GOT3 (cell line): Measurements from ENCODE around the gene ARPC1B.
"Not testable (repeated sequence)": the region's sequence is repeated elsewhere in the genome, so short reads cannot be mapped to it uniquely, and the experiment has no call there.

Experiments used
- DNase-seq: peaks from one replicate; lab custom pipeline; 2025; ENCODE audit warnings: mixed read lengths; lab: John Stamatoyannopoulos, UW

Gene ARPC1B

DNA sequence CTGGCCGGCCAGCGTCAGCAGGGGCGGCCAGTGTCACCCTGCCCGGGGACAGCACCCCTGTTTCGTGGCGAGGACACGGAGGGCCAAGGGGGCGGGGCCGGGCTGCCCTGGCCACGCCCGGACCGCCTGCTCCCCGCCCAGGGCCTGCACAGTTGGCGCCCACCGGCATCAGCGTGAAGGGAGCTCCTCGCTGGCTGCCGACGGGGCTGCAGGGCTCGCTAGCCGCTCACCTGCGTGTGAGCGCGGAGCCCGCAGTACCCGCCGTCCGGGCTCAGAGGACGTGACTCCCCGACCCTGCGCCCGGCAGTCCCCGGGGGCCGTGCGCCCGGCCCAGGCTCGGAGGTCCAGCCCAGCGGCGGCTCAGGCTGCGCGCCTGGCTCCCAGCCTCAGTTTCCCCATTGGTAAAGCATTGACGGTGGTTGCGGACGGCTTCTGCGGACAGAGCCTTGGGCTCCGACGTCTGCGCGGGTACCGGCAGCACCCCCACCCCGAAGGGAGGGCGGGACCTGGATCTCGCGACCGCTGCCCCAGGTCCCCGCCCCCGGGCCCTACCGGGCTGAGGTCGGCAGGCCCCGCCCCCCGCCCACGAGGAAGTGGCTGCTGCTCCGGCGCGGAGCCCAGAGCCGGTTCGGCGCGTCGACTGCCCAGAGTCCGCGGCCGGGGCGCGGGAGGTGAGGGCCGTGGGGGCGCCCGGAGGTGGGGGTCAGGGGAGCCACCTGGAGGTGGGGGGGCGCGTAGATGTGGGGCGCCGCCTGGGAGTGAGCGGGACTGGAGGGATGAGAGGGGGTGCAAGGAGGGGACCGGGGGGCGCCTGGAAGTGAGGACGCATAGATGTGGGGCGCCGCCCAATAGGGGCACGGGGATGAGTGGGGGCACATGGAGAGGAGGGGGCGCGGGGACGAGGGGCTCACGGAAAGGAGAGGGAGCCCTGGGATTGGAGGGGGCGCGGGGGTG, at the start of gene ARPC1B:
Gene ARPC1B, plus strand, starts transcription at position 620 of the 954 bp plus-strand sequence. CDS start 10,985 bp downstream, outside the sequence.
- DNase-seq, result peak; percentile 49

DNA sequence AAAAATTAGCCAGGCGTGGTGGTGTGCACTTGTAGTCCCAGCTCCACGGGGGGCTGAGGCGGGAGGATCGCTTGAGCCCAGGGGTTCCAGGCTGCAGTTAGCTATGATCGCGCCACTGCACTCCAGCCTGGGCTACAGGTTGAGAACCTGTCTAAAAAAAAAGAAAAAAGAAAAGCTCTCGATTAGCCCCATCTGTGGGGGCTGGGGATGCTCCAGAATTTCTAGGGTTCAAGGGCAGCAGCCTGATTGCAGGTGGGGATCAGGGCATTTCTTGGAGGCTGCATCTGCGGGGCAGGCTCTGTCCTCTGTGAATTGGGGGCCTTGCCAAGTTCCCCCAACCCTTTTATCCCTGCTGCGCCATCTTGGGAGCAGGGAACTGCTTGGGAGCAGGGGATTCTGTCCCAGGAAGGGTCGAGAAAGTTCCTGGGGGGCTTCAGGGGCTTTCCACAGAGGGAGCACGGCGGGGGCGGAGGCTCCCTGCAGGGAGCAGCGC, 49.5 kb upstream of the ARPC1B start:
- no peak for DNase-seq

DNA sequence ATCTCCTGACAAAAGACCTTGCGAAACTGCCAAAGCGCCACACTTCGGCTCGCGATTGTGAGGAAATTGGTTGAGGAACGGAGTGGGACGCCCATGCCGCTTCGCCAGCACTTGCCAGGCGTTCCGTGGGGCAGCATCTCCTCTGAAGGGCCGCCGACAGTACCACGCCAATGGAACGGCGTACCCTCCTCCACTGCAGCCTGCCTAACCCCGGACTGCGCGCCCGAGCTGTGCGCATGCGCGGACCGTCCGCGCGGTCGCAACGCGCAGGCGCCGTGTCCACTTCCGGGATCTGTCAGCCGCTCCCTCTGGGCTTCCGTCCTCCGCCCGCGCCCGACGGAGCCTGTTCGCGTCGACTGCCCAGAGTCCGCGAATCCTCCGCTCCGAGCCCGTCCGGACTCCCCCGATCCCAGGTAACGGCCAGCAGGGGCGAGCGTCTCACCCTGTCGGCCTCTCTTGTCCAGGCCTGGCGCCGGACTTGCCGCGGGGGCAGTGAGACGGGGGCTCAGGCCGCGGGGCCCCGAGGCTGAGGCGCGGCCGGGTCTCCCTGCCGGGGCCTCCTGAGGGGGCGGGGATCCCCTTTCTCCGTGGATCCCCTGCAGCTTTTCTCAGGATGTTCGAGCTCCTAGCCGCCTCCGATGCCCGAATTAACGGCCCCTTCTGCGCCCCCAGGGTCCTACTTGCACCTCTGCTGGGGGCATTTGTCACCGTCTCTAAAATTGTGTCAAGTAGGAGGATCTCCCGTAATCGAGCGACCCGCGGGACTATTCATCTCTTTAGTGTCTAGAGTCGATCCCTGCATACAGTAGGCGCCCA, 48.7 kb upstream of the ARPC1B start, which contains the start of gene ARPC1A:
Gene ARPC1A, plus strand, starts transcription at position 307 of the 816 bp plus-strand sequence. CDS start 7,456 bp downstream, outside the sequence.
- peak; percentile 71 for DNase-seq

DNA sequence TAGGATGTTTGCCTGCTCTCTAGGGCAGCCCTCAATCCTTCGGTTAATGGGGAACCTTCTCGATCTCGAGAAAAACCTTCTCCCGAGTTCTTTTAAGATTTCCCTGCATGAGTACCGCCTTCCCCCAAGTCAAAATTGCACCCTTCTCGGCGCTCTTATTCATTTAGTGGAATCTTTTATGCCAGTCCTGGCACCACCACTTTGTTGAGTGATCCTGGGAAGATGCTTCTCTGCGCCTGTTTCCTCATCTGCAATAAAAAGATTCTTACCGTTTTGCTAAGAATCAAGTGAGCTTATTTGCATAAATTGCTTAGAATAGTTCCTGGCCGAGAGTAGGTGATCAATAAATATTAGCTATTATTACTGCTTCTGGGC, 48.1 kb upstream of the ARPC1B start:
- DNase-seq, result no peak

DNA sequence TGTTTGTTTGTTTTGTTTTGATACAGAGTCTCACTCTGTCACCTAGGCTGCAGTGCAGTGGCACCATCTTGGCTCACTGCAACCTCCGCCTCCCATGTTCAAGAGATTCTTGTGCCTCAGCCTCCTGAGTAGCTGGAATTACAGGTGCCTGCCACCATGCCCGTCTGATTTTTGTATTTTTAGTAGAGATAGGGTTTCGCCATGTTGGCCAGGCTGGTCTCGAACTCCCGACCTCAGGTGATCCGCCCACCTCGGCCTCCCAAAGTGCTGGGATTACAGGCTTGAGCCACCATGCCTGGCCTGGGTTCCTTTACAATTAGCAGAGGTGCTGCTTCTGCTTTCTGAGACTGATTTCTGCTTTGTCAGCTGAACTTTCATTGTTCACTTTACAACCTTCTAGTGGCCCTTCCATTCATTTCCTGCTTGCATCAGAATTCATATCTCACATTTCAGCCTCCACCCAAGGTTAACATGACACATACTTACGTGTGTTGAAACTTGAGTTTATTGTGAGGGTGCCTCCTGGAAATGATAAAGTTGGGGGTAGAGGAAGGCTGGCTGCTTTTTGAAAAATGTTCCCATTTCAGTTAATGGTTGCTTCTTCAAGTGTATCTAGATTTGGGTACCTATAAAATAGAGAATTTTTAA, 44.1 kb upstream of the ARPC1B start:
- DNase-seq, result not testable (repeated sequence)

DNA sequence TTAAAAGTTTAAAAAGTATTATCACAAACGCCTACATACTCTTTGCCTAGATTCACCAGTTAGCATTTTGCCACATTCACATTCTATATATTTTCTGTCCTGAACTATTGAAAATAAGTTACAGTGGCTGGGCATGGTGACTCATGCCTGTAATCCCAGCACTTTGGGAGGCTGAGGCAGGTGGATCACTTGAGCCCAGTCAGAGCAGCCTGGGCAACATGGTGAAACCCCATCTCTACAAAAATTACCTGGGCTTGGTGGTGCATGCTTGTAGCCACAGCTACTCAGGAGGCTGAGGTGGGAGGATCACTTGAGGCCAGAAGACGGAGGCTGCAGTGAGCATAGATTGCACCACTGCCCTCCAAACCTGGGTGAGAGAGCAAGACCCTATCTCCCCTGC, 43.5 kb upstream of the ARPC1B start:
- DNase-seq, result no peak

DNA sequence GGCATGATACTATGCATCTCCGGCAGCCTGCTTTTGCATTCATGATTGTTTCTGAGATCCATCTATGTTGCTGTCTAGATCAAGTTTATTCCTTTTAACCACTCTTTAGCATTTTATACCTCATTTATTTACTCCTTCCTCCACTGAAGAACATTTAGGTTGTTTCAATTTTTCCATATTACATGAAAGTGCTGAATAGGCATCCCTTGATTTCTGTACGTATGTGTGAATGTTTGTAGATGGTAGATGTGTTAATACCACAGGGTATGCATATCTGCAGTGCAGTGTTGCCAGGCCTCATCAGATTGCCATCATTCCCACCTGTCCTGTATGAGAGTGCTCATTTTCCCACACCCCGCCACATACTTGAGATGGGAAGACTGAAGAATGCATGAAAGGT, 34.9 kb upstream of the ARPC1B start:
- DNase-seq, result no peak

DNA sequence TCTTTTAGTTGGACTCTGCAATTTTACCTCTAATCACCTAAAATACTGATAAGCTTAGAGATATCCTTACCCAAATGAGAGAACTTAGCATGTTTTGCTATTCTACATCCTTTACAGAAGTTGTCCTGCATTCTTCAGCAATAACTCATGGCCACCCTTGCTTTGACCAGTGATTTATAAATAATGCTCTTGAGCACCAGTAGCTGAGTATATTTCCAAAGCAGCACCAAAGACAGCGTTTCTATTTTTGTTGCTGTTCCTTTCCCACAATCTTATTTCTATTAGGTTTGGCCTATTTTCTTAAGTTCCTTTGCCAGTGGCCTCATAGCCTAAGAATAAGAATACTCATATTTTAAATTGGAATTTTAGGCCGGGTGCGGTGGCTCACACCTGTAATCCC, 33.9 kb upstream of the ARPC1B start:
- no peak for DNase-seq

DNA sequence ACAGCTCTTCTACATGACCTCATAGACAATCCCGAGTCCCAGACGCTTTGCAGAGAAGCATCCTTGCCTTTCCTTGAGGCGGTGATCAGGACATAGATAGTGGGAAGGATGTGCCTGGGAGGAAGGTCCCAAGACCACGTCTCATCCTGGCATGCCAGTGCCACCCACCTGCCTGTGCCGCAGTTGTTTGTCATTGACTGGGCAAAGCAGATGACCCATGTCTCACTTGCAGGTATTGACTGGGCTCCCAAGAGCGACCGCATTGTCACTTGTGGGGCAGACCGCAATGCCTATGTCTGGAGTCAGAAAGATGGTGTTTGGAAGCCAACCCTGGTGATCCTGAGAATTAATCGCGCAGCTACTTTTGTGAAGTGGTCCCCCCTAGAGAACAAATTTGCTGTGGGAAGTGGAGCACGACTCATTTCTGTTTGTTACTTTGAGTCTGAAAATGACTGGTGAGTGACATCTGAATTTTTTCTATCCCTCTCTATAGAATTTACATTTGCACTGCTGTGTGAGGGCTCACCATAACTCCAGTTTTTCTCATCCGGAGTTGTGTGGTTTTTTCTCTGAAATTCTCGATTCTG, 30.4 kb upstream of the ARPC1B start:
- no peak for DNase-seq

DNA sequence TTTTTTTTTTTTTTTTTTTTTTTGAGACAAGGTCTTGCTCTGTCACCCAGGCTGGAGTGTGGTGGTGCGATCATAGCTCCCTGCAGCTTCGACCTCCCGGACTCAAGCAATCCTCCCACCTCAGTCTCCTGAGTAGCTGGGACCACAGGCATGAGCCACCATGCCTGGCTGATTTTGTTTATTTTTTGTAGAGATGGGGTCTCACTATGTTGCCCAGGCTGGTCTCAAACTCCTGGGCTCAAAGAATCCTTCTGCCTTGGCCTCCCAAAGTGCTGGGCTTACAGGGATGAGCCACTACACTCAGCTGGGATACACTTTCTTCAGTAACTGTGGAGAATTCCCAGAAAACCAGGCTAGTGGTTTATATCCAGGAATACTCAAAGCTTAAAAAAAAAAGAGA, 23.9 kb upstream of the ARPC1B start:
- DNase-seq, result not testable (repeated sequence)

DNA sequence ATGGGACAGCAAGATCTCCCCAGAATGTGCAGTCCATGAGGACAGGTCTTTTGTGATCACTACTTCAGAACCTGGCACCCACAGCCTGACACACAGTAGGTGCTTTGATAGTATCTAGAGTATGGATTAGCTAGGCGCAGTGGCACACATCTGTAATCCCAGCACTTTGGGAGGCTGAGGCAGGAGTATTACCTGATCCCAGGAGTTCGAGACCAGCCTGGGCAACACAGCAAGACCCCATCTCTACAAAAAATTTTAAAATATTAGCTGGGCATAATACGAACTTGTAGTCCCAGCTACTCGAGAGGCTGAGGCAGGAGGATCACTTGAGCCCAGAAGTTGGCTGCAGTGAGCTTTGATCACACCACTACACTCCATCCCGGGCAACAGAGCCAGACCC, 22.3 kb upstream of the ARPC1B start:
- DNase-seq, result no peak

DNA sequence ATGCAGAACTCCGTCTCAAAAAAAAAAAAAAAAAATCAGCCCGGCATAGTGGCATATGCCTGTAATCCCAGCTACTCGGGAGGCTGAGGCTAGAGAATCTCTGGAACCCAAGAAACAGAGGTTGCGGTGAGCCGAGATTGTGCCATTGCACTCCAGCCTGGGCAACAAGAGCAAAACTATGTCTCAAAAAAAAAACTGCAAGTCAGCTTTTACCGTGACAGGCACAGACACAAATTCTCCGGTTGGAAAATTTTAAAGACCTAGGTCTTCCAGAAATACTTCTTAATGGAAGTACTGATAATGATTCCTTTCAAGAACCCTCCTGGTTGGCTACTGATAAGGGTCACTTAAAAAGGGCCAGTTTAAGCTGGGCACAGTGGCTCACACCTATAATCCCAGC, 19.4 kb upstream of the ARPC1B start:
- DNase-seq, result no peak

DNA sequence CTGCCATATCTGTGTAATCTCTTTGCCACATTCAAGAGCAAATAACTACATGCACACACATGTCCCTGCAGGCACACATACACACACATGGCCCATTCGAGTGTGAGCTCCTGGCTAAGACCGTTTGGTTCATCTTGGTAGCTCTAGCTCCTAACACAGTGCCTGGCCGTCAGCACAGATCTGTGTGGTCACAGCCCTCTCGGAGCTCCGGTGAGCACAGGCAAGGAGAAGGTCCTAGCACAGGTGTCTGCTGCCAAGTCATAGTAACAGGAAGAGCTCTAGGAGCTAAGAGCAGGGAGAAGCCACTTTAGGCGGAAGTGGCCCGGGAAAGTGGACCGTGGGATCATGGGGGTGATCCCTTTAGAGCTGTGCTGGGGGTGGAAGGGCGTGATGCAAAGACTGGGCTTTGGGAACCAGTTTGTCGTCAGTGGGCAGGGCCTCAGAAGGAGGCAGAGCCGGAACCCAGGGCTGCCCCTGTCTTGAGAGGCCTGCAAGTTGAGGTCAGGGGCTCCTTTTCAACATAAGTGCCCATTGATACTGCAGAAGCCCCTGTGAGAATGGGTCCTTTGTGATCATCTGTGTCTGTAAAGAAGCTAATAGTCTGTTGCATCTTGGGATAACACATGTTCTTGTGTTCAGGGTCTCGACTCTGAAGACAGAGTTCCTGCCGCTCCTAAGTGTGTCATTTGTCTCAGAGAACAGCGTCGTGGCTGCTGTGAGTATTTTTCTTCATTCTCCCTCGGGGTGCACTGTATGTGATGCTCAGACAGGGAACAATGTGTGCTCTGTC, 16.6 kb upstream of the ARPC1B start:
- no peak for DNase-seq

DNA sequence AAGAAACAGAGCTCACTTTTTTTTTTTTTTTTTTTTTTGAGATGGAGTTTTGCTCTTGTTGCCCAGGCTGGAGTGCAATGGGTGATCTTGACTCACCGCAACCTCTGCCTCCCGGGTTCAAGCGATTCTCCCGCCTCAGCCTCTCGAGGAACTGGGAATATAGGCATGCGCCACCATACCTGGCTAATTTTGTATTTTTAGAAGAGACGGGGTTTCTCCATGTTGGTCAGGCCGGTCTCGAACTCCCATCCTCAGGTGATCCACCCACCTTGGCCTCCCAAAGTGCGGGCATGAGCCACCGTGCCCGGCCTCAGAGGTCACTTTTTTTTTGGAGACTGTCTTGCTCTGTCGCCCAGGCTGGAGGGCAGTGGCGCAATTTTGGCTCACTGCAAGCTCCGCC, 16.0 kb upstream of the ARPC1B start:
- not testable (repeated sequence) for DNase-seq

DNA sequence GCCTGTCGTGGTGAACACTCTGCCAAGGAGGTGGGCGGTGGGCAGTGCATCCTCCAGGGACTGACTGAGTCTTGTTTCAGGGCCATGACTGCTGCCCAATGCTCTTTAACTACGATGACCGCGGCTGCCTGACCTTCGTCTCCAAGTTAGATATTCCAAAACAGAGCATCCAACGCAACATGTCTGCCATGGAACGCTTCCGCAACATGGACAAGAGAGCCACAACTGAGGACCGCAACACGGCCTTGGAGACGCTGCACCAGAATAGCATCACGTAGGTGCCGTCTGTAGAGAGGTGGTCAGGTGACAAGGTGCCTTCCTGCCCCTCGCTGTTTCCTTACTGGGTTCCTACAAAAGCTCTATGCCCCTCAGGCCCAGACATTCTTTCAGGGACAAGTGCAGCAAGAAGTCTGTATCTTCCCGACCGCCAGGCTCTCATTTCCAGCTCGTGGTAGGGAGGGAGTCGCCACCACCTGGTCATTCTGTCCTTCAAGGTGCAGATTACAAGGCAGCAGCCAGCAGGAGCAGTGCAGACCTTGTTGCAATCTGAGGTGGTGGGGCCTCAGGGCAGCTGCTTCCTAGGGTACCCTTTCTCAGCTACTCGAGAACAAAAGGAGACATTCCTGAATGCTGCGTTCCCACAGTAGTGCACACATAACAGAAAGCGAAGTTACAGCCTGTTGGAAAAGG, 14.9 kb upstream of the ARPC1B start:
- no peak for DNase-seq

DNA sequence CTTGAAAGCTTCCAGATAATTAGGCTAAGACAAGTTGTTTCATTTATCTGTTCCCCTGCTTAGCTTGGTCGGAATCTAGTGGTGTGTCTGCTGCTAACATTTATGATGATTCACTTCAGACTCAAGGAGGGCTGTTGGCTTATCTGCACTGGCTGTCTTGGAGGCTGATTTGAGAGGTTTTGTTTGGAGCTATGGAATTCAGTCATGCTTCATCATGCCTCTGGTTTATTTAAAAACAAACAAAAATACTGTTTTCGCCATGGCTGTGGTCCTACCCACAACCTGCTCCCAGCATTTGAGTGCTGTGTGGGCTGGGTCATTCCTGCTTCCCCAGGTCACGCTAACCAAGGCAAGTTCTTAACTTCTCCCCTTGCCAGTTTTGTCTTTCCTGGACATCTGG, 11.7 kb upstream of the ARPC1B start:
- DNase-seq, result no peak

DNA sequence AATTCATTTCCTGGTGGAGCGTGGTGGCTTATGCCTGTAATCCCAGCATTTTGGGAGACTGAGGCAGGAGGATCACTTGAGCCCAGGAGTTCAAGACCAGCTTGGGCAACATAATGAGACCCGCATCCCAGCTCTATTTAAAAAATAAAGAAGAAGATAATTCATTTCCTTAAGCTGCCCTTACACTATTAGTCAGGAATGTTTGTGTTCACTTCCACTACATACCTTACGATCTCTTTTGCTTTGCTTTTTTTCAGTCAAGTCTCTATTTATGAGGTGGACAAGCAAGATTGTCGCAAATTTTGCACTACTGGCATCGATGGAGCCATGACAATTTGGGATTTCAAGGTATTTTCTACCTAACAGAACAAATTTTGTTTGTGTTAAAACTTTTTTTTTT, 11.2 kb upstream of the ARPC1B start:
- DNase-seq, result no peak

DNA sequence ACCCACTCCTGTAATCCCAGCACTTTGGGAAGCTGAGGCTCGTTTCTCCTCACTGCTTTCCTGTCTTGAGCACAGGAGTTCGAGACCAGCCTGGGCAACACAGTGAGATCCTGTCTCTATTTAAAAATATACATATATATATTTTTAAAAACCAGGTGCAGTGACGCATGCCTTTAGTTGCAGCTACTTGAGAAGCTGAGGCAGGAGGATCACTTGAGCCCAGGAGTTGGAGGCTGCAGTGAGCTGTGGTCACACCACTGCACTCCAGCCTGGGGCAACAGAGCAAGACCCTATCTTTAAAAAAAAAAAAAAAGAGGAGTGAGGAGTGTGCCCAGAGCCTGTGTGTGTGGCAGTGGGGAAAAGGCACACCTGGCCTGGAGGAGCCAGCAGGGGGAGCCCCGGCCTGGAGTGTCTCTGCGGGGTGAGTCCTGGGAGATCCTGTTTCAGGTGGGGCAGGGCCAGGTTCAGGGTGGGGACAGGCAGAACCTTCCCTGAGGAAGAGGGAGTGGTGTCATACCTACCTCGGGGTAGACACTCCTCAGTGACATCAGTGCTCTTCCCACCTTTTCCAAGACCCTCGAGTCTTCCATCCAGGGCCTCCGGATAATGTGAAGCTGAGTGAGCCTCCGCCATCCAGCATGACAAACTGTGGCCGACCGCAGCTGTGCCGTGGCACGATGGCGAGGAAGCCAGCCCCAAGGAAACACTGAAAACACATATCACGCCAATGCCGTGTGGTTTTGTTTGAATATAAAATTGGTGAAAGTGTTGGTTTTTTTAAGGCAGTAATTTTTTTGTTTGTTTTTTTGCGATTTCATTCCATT, 9.0 kb upstream of the ARPC1B start:
- no peak for DNase-seq

DNA sequence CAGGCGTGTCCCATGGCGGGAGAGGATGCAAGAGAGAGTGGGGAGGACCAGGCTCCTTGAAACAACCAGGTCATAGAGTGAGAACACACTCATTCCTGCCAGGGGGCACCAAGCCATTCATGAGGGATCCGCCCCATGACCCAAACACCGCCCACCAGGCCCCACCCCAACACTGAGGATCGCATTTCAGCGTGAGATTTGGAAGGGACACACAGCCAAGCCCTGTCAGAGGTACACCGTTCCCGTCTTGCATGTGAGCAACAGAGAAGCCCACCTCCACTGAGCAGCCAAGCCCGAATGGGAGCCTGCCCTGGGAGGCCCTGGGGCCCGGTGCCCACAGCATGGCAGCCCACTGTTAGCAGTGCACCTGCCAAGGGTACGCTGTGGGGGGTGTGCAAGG, 7.9 kb upstream of the ARPC1B start:
- no peak for DNase-seq
